ENCODE measurements around the gene BIRC5.

Gene BIRC5

GRCh38 chr17:78223765-78224164 lies 9.7 kb downstream of the BIRC5 start:
- no peak overlapping the region for H3K27ac ChIP-seq
- H3K36me3 ChIP-seq = no peaks in the 10 kb centered on the region
- H3K4me3 ChIP-seq = no peak overlapping the region
- no peaks in the 10 kb centered on the region for H3K4me1 ChIP-seq
- no peaks in the 10 kb centered on the region for H3K9me3 ChIP-seq
- no peak for DNase-seq
- intact Hi-C loops (cut with DNase I; ENCODE audit: low total_unique reads) = no loop called here
- H3K27me3 ChIP-seq = no peaks in the 10 kb centered on the region
- TF ChIP-seq CTCF (IDR thresholded peaks at IDR 0.05) = no peak

- no peaks in the 10 kb centered on the region for H3K4me1 ChIP-seq
- no peak overlapping the region for H3K4me3 ChIP-seq
- no peak for DNase-seq
- no peaks in the 10 kb centered on the region for H3K36me3 ChIP-seq
- H3K9me3 ChIP-seq = no peaks in the 10 kb centered on the region
- intact Hi-C loops (cut with DNase I; ENCODE audit: low total_unique reads) = no loop called here
- no peak overlapping the region for H3K27ac ChIP-seq
- TF ChIP-seq CTCF (IDR thresholded peaks at IDR 0.05) = no peak
- H3K27me3 ChIP-seq = no peaks in the 10 kb centered on the region
These were observed 10.4 kb downstream of the BIRC5 start for GRCh38 chr17:78224231-78225087.

GRCh38 chr17:78225088-78225865 lies 11.2 kb downstream of the BIRC5 start:
- no peak for DNase-seq
- H3K27ac ChIP-seq = no peak overlapping the region

GRCh38 chr17:78226055-78226758 lies 12.2 kb downstream of the BIRC5 start:
- intact Hi-C loops (cut with DNase I; ENCODE audit: low total_unique reads) = no loop called here
- no peaks in the 10 kb centered on the region for H3K9me3 ChIP-seq
- H3K27ac ChIP-seq = no peak overlapping the region
- no peak overlapping the region for H3K4me3 ChIP-seq
- DNase-seq = no peak
- no peaks in the 10 kb centered on the region for H3K36me3 ChIP-seq
- H3K27me3 ChIP-seq = peaks cover 0 to 14% of the 10 kb centered on the region in 2 donors
- TF ChIP-seq CTCF (IDR thresholded peaks at IDR 0.05) = no peak
- H3K4me1 ChIP-seq = no peaks in the 10 kb centered on the region

More at GRCh38 chr17:78225088-78225865, 11.2 kb downstream of the BIRC5 start:
- H3K4me1 ChIP-seq = no peaks in the 10 kb centered on the region
- intact Hi-C loops (cut with DNase I; ENCODE audit: low total_unique reads) = no loop called here
- TF ChIP-seq CTCF (IDR thresholded peaks at IDR 0.05) = no peak
- no peak overlapping the region for H3K4me3 ChIP-seq
- H3K27me3 ChIP-seq = peaks cover 0 to 5% of the 10 kb centered on the region in 2 donors
- H3K36me3 ChIP-seq = no peaks in the 10 kb centered on the region
- H3K9me3 ChIP-seq = no peaks in the 10 kb centered on the region

GRCh38 chr17:78226759-78227454 lies 12.9 kb downstream of the BIRC5 start:
- DNase-seq = no peak
- Histone ChIP-seq H3K27me3 (peaks cover 0 to 21% of the 10 kb centered on the region in 2 donors), H3K27ac (no peak overlapping the region), H3K4me3 (no peak overlapping the region), H3K36me3 (no peaks in the 10 kb centered on the region), H3K9me3 (no peaks in the 10 kb centered on the region), H3K4me1 (peaks cover 0 to 4% (median 0%) of the 10 kb centered on the region in 4 donors)
- intact Hi-C loops (cut with DNase I; ENCODE audit: low total_unique reads) = no loop called here
- no peak for TF ChIP-seq CTCF (IDR thresholded peaks at IDR 0.05)
